HEK293T (cell line): ENCODE data around the gene DHDH.
A peak's percentile ranks its signal among the peaks of the same experiment; 100 is the strongest.

ENCODE experiments used
- CTCF ChIA-PET: fragments of 350-600 bp; formaldehyde crosslinking; extraction: SDS; loops from one replicate; lab custom pipeline; 2021; ENCODE audit warnings: antibody characterized with exemption, inconsistent platforms; lab: Yijun Ruan, JAX
- POLR2A ChIA-PET: fragments of 350-600 bp; formaldehyde crosslinking; extraction: SDS; loops from one replicate; lab custom pipeline; 2020; ENCODE audit warnings: antibody characterized with exemption, inconsistent platforms; lab: Yijun Ruan, JAX
- DNase-seq: peaks from one replicate; pipeline ENCODE4 v3.0.0; 2012; ENCODE audit warnings: mixed read lengths; ENCODE audit errors: extremely low spot score
- ARNT ChIP-seq: fragments of 450-650 bp; IDR thresholded peaks from 2 replicates; pipeline ENCODE4 v1.6.1; 2017; ENCODE audit warnings: mild to moderate bottlenecking
- BHLHE40 ChIP-seq: fragments of 450-650 bp; IDR thresholded peaks from 2 replicates; pipeline ENCODE4 v1.6.1; 2016; ENCODE audit warnings: mild to moderate bottlenecking, moderate library complexity, borderline replicate concordance
- CTBP1 ChIP-seq: fragments of 450-650 bp; IDR thresholded peaks from 2 replicates; pipeline ENCODE4 v1.6.1; 2016; ENCODE audit warnings: borderline replicate concordance
- ELF4 ChIP-seq: fragments of 450-650 bp; IDR thresholded peaks from 2 replicates; pipeline ENCODE4 v1.6.1; 2017; ENCODE audit warnings: antibody characterized with exemption
- FOXA1 ChIP-seq: fragments of 450-650 bp; IDR thresholded peaks from 2 replicates; pipeline ENCODE4 v1.6.1; 2016; ENCODE audit warnings: mild to moderate bottlenecking
- FOXK2 ChIP-seq: fragments of 450-650 bp; IDR thresholded peaks from 2 replicates; pipeline ENCODE4 v1.6.1; 2016; ENCODE audit warnings: mild to moderate bottlenecking
- FOXM1 ChIP-seq: fragments of 450-650 bp; IDR thresholded peaks from 2 replicates; pipeline ENCODE4 v1.6.1; 2017; ENCODE audit warnings: mild to moderate bottlenecking, borderline replicate concordance
- HDGF ChIP-seq: fragments of 450-650 bp; IDR thresholded peaks from 2 replicates; pipeline ENCODE4 v1.6.1; 2017; ENCODE audit warnings: antibody characterized with exemption, borderline replicate concordance
- L3MBTL2 ChIP-seq: fragments of 450-650 bp; conservative IDR thresholded peaks from 2 replicates; pipeline ENCODE4 v1.6.1; 2016; ENCODE audit warnings: mild to moderate bottlenecking
- LEF1 ChIP-seq: fragments of 450-650 bp; IDR thresholded peaks from 2 replicates; pipeline ENCODE4 v1.6.1; 2017; ENCODE audit warnings: mild to moderate bottlenecking, borderline replicate concordance
- NFRKB ChIP-seq: fragments of 450-650 bp; IDR thresholded peaks from 2 replicates; pipeline ENCODE4 v1.6.1; 2016; ENCODE audit warnings: mild to moderate bottlenecking, moderate library complexity
- SP1 ChIP-seq: fragments of 450-650 bp; IDR thresholded peaks from 2 replicates; pipeline ENCODE4 v1.6.1; 2017
- SUZ12 ChIP-seq: fragments of 450-650 bp; IDR thresholded peaks from 2 replicates; pipeline ENCODE4 v1.6.1; 2016; ENCODE audit warnings: mild to moderate bottlenecking
- TARDBP ChIP-seq: fragments of 450-650 bp; IDR thresholded peaks from 2 replicates; pipeline ENCODE4 v1.6.1; 2016
- ZNF384 ChIP-seq: fragments of 450-650 bp; IDR thresholded peaks from 2 replicates; pipeline ENCODE4 v1.6.1; 2016
- TF ChIP-seq, protein P1 (sequence below): fragments of 450-650 bp; IDR thresholded peaks from 2 replicates; pipeline ENCODE4 v1.6.1; 2016

Gene DHDH

DNA sequence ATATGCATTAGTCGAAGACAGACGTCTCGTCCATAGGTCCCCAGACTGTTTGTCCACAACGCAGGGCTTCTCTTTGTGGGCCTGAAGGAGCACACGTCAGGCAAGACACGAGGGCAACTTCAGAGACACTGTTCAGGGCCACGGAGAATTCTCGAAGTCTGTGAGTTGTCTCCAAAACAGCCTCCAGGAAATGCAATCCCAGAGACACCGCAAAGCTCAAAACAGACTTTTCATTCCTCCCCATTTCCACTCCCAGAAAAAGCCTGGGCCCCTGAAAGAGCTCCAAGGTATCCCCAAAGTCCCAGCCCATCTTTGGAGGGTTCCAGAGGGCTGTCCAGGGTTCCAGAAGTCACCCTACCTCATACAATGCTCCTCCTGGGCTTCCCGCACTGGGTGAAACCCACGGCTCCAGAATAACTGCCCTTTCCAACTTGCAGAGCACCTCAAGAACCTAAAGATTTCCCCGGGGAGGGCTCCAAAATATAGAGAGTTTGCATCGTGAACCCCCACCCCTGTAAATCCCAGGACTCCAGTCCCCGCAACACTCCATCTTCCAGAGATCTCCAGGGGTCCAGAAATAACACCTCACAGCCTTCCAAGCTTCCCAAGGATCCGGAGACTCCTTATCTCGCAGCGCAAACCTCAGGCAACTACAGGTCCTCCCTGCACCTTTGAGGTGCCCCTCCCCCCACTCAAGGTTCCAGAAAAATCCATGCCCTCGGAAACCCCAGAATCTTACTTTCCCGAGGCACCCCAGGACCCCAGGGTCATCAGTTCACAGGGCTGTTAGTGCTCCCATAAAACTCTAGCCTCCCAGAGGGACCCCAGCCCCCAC is 30.9 kb downstream of the DHDH start:
- TF ChIP-seq NFRKB (no peak), TARDBP (no peak), L3MBTL2 (peak; percentile 53)
- CTCF ChIA-PET: interaction anchor here (1.0 to 1.6 kb wide), 3 partner anchors 29 to 36 kb away, joined by 3 to 5 read pairs (median 4); partner anchors contain the start of genes GYS1 and RUVBL2
- POLR2A ChIA-PET: interaction anchor here (0.7 to 2.1 kb wide), 13 partner anchors 10 to 169 kb away, joined by 3 to 18 read pairs (median 5); partner anchors contain the start of genes BAX, GYS1, NUCB1 and PPP1R15A
- DNase-seq: no peak

DNA sequence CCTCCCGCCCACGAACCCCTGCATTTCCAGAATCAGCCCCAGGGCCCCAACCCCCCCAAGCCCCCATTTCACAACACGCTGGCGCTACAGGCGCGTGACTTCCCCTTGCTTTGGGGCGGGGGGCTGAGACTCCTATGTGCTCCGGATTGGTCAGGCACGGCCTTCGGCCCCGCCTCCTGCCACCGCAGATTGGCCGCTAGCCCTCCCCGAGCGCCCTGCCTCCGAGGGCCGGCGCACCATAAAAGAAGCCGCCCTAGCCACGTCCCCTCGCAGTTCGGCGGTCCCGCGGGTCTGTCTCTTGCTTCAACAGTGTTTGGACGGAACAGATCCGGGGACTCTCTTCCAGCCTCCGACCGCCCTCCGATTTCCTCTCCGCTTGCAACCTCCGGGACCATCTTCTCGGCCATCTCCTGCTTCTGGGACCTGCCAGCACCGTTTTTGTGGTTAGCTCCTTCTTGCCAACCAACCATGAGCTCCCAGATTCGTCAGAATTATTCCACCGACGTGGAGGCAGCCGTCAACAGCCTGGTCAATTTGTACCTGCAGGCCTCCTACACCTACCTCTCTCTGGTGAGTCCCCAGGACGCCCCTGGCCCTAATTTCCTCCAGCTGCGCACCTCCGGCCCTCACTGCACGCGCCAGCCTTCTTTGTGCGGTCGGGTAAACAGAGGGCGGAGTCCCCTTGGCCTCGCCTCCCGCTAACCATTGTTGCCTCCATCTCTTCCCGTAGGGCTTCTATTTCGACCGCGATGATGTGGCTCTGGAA is 31.7 kb downstream of the DHDH start, which contains the start of gene FTL:
Gene FTL (plus strand): TSS at position 270 of the 766 bp plus-strand sequence. CDS start 199 bp downstream, at position 469.
- ChIA-PET CTCF (interaction anchor here (1.2 kb wide), 1 partner anchor 28 kb away, joined by 5 read pairs; the partner anchor contains the start of genes GYS1 and RUVBL2), POLR2A (interaction anchor here (1.0 to 2.1 kb wide), 8 partner anchors 11 to 155 kb away, joined by 3 to 7 read pairs (median 4); partner anchors contain the start of genes BAX, BCAT2, GYS1 and NUCB1)
- no peak for TF ChIP-seq CTBP1
- no peak for TF ChIP-seq NFRKB
- TF ChIP-seq TARDBP: no peak
- TF ChIP-seq ZNF384: no peak
- TF ChIP-seq ELF4: peak; percentile 50; the same call in 1 of the 2 replicates
- no peak for TF ChIP-seq SP1
- peak; percentile 92 for DNase-seq

DNA sequence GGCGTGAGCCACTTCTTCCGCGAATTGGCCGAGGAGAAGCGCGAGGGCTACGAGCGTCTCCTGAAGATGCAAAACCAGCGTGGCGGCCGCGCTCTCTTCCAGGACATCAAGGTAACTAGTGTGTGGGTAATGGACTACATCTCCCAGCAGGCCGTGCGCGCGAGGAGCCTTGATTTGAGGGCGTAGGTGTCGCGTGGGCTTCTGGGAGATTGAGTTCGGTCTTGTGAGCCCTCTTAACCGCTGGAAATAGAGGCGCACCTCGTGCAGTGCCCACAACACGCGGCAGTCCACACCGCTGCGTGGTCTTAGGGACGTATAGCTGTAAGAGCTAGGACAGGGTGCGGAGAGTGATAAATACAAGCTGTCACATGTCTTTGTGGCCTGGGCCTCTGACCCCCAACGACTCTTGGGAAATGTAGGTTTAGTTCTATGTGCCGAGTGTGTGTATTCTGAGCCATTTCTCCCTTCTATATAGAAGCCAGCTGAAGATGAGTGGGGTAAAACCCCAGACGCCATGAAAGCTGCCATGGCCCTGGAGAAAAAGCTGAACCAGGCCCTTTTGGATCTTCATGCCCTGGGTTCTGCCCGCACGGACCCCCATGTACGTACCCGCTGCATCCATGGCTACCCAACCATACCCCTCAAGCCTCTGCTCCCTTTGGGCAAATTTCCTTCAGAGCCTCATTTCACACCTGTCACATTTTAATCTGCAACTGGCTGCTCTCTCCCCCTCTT is 32.5 kb downstream of the DHDH start:
- peak; percentile 73 for DNase-seq
- CTCF ChIA-PET: interaction anchor here (0.6 to 1.2 kb wide), 3 partner anchors 27 to 530 kb away, joined by 3 to 5 read pairs (median 3); partner anchors contain the start of genes GYS1 and RUVBL2
- POLR2A ChIA-PET: interaction anchor here (0.9 to 2.1 kb wide), 10 partner anchors 11 to 156 kb away, joined by 3 to 7 read pairs (median 3); partner anchors contain the start of genes BAX, BCAT2, GYS1 and NUCB1
- peak; percentile 98 for TF ChIP-seq SUZ12
- no peak for TF ChIP-seq HDGF
- TF ChIP-seq FOXK2: no peak
- TF ChIP-seq ELF4: peak; percentile 51
- no peak for TF ChIP-seq ZNF384
- TF ChIP-seq FOXM1: no peak
- TF ChIP-seq FOXA1: no peak
- TF ChIP-seq BHLHE40: no peak
- no peak for TF ChIP-seq CTBP1
- TF ChIP-seq LEF1: no peak
- no peak for TF ChIP-seq SP1
- TF ChIP-seq, protein P1, sequence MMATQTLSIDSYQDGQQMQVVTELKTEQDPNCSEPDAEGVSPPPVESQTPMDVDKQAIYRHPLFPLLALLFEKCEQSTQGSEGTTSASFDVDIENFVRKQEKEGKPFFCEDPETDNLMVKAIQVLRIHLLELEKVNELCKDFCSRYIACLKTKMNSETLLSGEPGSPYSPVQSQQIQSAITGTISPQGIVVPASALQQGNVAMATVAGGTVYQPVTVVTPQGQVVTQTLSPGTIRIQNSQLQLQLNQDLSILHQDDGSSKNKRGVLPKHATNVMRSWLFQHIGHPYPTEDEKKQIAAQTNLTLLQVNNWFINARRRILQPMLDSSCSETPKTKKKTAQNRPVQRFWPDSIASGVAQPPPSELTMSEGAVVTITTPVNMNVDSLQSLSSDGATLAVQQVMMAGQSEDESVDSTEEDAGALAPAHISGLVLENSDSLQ: no peak
- no peak for TF ChIP-seq ARNT
- TF ChIP-seq L3MBTL2: peak; percentile 85
- no peak for TF ChIP-seq TARDBP
- no peak for TF ChIP-seq NFRKB

GRCh38 chr19:48966541-48967345 is 33.2 kb downstream of the DHDH start:
- no peak for DNase-seq
- ChIA-PET POLR2A (interaction anchor here (0.7 to 1.8 kb wide), 8 partner anchors 10 to 95 kb away, joined by 3 to 7 read pairs (median 4); partner anchors contain the start of genes BAX, GYS1, NUCB1 and PPP1R15A), CTCF (interaction anchor here (0.6 to 0.8 kb wide), 2 partner anchors 177 to 531 kb away, joined by 3 read pairs; no protein-coding TSS in a partner anchor)
- TF ChIP-seq BHLHE40 (no peak), TARDBP (no peak), FOXK2 (no peak), CTBP1 (no peak), SUZ12 (no peak), LEF1 (no peak), FOXA1 (no peak), ARNT (no peak), ELF4 (no peak), FOXM1 (no peak), NFRKB (no peak)
- TF ChIP-seq, protein P1: no peak
